AML-193 (cell line): ENCODE results near the gene TDRD15.
"Not testable (repeated sequence)": the region's sequence is repeated elsewhere in the genome, so short reads cannot be mapped to it uniquely, and the experiment has no call there.

Experiments used
- DNase-seq, 2 experiments: peaks; one replicate each; lab custom pipeline; 2025; lab: John Stamatoyannopoulos, UW

TDRD15 gene

GRCh38 chr2:21146638-21147037 lies 22.9 kb downstream of the TDRD15 start:
- DNase-seq = no peak

GRCh38 chr2:21148718-21149117 lies 24.9 kb downstream of the TDRD15 start:
- no peak for DNase-seq

- DNase-seq = not testable (repeated sequence)
Measured at GRCh38 chr2:21151234-21151633, 27.5 kb downstream of the TDRD15 start.

- no peak for DNase-seq
Measured at GRCh38 chr2:21155365-21156136, 31.8 kb downstream of the TDRD15 start.

GRCh38 chr2:21161122-21161521 lies 37.4 kb downstream of the TDRD15 start:
- no peak for DNase-seq

GRCh38 chr2:21161832-21162614 lies 38.3 kb downstream of the TDRD15 start:
- no peak for DNase-seq

- no peak for DNase-seq
Measured at GRCh38 chr2:21162615-21162878, 38.8 kb downstream of the TDRD15 start.

GRCh38 chr2:21163213-21163612 lies 39.4 kb downstream of the TDRD15 start:
- DNase-seq = no peak

GRCh38 chr2:21165350-21165749 lies 41.6 kb downstream of the TDRD15 start:
- peak; percentile 10 to 18 for DNase-seq

GRCh38 chr2:21175895-21176646 lies 52.3 kb downstream of the TDRD15 start:
- peak; percentile 4 to 20 for DNase-seq

- no peak for DNase-seq
Measured at GRCh38 chr2:21181957-21182356, 58.2 kb downstream of the TDRD15 start.

- no peak for DNase-seq
Measured at GRCh38 chr2:21183306-21183705, 59.5 kb downstream of the TDRD15 start.

- DNase-seq = no peak
Measured at GRCh38 chr2:21183726-21184125, 60.0 kb downstream of the TDRD15 start.

GRCh38 chr2:21191535-21191934 lies 67.8 kb downstream of the TDRD15 start:
- no peak for DNase-seq
